AG04449 (cell line): ENCODE data around the gene NFIA.
"Not testable (repeated sequence)": the region's sequence is repeated elsewhere in the genome, so short reads cannot be mapped to it uniquely, and the experiment has no call there.

Experiments used
- CTCF ChIA-PET: fragments of 350-600 bp; formaldehyde crosslinking; extraction: SDS; loops from one replicate; lab custom pipeline; 2021; ENCODE audit warnings: antibody characterized with exemption; lab: Yijun Ruan, JAX
- POLR2A ChIA-PET: fragments of 400-600, 350-600 bp; formaldehyde crosslinking; extraction: SDS; loops from one replicate; lab custom pipeline; 2020; ENCODE audit warnings: antibody characterized with exemption, inconsistent platforms; lab: Yijun Ruan, JAX
- DNase-seq: peaks from one replicate; pipeline ENCODE4 v3.0.0-alpha.2; 2010; ENCODE audit warnings: low read depth, low spot score
- H3K4me3 ChIP-seq: 2 replicates; pipeline ENCODE4 v1.5.1; 2011; ENCODE audit warnings: low read depth, mild to moderate bottlenecking, control low read depth, low read length
- CTCF ChIP-seq: IDR thresholded peaks from one replicate; pipeline ENCODE4 v1.5.1; 2011; ENCODE audit warnings: mild to moderate bottlenecking, moderate library complexity, low read length, control low read depth, inconsistent platforms; ENCODE audit not compliant: insufficient read depth; ENCODE audit errors: missing control alignments

NFIA gene

GRCh38 chr1:61460191-61460590 lies 377.8 kb downstream of the NFIA start:
- no peak overlapping the region for H3K4me3 ChIP-seq
- no peak for DNase-seq
- ChIA-PET CTCF (interaction anchor here (0.7 to 1.3 kb wide), 4 partner anchors 9 to 481 kb away, joined by 3 read pairs; no protein-coding TSS in a partner anchor), POLR2A (no interaction called here)
- no peak for TF ChIP-seq CTCF

- CTCF ChIA-PET, result interaction anchor here (1.9 kb wide), 1 partner anchor 412 kb away, joined by 4 read pairs; no protein-coding TSS in a partner anchor
- DNase-seq, result no peak
- TF ChIP-seq CTCF, result no peak
- POLR2A ChIA-PET, result no interaction called here
- H3K4me3 ChIP-seq, result no peak overlapping the region
Measured at GRCh38 chr1:61461406-61462384, 379.3 kb downstream of the NFIA start.

- ChIA-PET CTCF (interaction anchor here (1.1 to 2.0 kb wide), 3 partner anchors 9 to 413 kb away, joined by 4 to 7 read pairs (median 4); no protein-coding TSS in a partner anchor), POLR2A (no interaction called here)
- H3K4me3 ChIP-seq, result no peak overlapping the region
- no peak for TF ChIP-seq CTCF
- no peak for DNase-seq
Measured at GRCh38 chr1:61462628-61463027, 380.3 kb downstream of the NFIA start.

GRCh38 chr1:61463220-61463619 lies 380.9 kb downstream of the NFIA start:
- no peak for TF ChIP-seq CTCF
- no peak for DNase-seq
- H3K4me3 ChIP-seq, result no peak overlapping the region
- POLR2A ChIA-PET, result no interaction called here
- CTCF ChIA-PET, result interaction anchor here (1.1 to 2.0 kb wide), 3 partner anchors 10 to 414 kb away, joined by 4 to 7 read pairs (median 4); no protein-coding TSS in a partner anchor

- H3K4me3 ChIP-seq, DNase-seq, CTCF ChIA-PET, POLR2A ChIA-PET: not testable (repeated sequence)
Measured at GRCh38 chr1:61467836-61468235, 385.5 kb downstream of the NFIA start.

GRCh38 chr1:61469365-61469764 lies 387.0 kb downstream of the NFIA start:
- H3K4me3 ChIP-seq, result no peak overlapping the region
- CTCF ChIA-PET, result no interaction called here

More at GRCh38 chr1:61469365-61469764, 387.0 kb downstream of the NFIA start:
- TF ChIP-seq CTCF, result no peak
- no peak for DNase-seq
- POLR2A ChIA-PET, result no interaction called here
